Measurements from ENCODE around the gene ITPK1.

DNA sequence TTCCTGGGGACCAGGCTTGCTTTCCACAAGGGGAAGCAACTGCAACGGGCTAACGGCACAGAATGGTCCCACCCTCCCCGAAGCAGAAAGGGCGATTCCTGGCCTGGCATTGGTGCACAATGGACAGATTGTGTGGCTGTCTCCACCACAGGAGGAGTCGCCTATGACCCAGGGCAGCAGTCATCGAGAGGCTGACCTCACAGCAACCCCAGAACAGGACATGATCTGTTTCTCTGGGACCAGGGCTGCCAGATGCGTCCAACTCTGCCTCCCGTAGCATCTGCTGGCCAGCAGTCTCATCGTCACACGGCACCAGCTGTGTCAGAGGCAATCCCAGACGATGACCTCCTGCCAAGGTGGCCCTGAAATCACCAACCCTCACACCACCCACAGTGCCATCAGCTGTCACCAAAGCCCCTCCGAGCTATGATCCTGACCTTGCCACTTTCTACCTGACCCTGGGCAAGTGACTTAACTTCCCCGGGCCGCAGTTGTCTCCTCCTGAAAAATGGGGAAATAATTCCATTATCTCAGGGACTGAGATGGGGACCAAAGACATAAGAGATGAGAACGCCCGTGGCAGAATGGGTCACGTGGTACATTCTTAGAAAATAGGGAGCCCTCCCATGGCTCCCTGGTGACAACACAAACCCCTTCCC is 106.1 kb downstream of the ITPK1 start:
- no peak for TF ChIP-seq EZH2 (IDR thresholded peaks at IDR 0.05; ENCODE audit: insufficient read depth, poor library complexity, severe bottlenecking)
- TF ChIP-seq EZH2phosphoT487 (IDR thresholded peaks at IDR 0.05; ENCODE audit: insufficient read depth, low read depth) = no peak

Data from GM23248 (cell line).